WTC11 (cell line): ENCODE results near the gene ATP5PB. TPM values are rescaled to one million over a fixed set of nuclear protein-coding genes. Genes with fewer than 3 reads are reported as not detected.
A peak's percentile ranks its signal among the peaks of the same experiment; 100 is the strongest.

Experiments
- ATAC-seq: fragments of 200-7000 bp; cut with Tn5 transposase; 2 replicates; pipeline ENCODE4 v1.10.0; 2021; ENCODE audit warnings: mild to moderate bottlenecking, moderate library complexity
- CTCF ChIA-PET: fragments of 300-600 bp; sonication (Branson Sonifier 250); formaldehyde crosslinking; loops from one replicate; lab custom pipeline; 2021; ENCODE audit warnings: antibody characterized with exemption; lab: Charles Lee
- POLR2A ChIA-PET: fragments of 350-600 bp; sonication (Branson Sonifier 250); formaldehyde crosslinking; loops from one replicate; lab custom pipeline; 2021; ENCODE audit warnings: antibody characterized with exemption; lab: Charles Lee
- DNase-seq: peaks from one replicate; pipeline ENCODE4 v3.0.0; 2021; ENCODE audit warnings: low spot score
- H3K27ac Mint-ChIP-seq: 2 replicates; pipeline ENCODE4 v1.8.0; 2021; ENCODE audit warnings: mixed read lengths
- H3K27me3 Mint-ChIP-seq: 2 replicates; pipeline ENCODE4 v1.8.0; 2021; ENCODE audit warnings: low read depth, mild to moderate bottlenecking, moderate library complexity, mixed read lengths
- H3K36me3 Mint-ChIP-seq: 2 replicates; pipeline ENCODE4 v1.8.0; 2021; ENCODE audit warnings: mixed read lengths
- H3K4me1 Mint-ChIP-seq: 2 replicates; pipeline ENCODE4 v1.8.0; 2022; ENCODE audit warnings: mixed read lengths
- H3K4me3 Mint-ChIP-seq: 2 replicates; pipeline ENCODE4 v1.8.0; 2021; ENCODE audit warnings: mild to moderate bottlenecking, moderate library complexity, mixed read lengths
- H3K9me3 Mint-ChIP-seq: 2 replicates; pipeline ENCODE4 v1.8.0; 2021; ENCODE audit warnings: mixed read lengths
- E2F1 ChIP-seq: sonication (generic); formaldehyde crosslinking; IDR thresholded peaks from 2 replicates; pipeline ENCODE4 v1.8.0; 2022; ENCODE audit warnings: mild to moderate bottlenecking, missing genetic modification reagents
- EMX1 ChIP-seq: fragments of 250-450 bp; sonication (Bioruptor Pico); IDR thresholded peaks from 2 replicates; pipeline ENCODE4 v1.8.0; 2021; ENCODE audit warnings: mild to moderate bottlenecking
- FOXK1 ChIP-seq: sonication (generic); formaldehyde crosslinking; IDR thresholded peaks from 2 replicates; pipeline ENCODE4 v1.8.0; 2022; ENCODE audit warnings: mild to moderate bottlenecking, moderate library complexity, missing genetic modification reagents
- GRHL2 ChIP-seq: fragments of 250-450 bp; sonication (Bioruptor Pico); IDR thresholded peaks from 2 replicates; pipeline ENCODE4 v1.8.0; 2022; ENCODE audit warnings: mild to moderate bottlenecking, moderate library complexity; ENCODE audit not compliant: insufficient replicate concordance, severe bottlenecking
- HMGA2 ChIP-seq: fragments of 250-450 bp; sonication (Bioruptor Pico); IDR thresholded peaks from 2 replicates; pipeline ENCODE4 v1.4.0; 2021; ENCODE audit warnings: mild to moderate bottlenecking, moderate library complexity
- HMGXB4 ChIP-seq: sonication (generic); formaldehyde crosslinking; IDR thresholded peaks from 2 replicates; pipeline ENCODE4 v1.8.1; 2023; ENCODE audit warnings: mild to moderate bottlenecking, moderate library complexity, missing genetic modification reagents
- MAX ChIP-seq: sonication (generic); formaldehyde crosslinking; IDR thresholded peaks from 2 replicates; pipeline ENCODE4 v1.8.0; 2022; ENCODE audit warnings: mild to moderate bottlenecking, missing genetic modification reagents
- MYBL2 ChIP-seq: sonication (generic); formaldehyde crosslinking; IDR thresholded peaks from 2 replicates; pipeline ENCODE4 v1.8.1; 2023; ENCODE audit warnings: mild to moderate bottlenecking, moderate library complexity, missing genetic modification reagents
- NFYB ChIP-seq: sonication (generic); formaldehyde crosslinking; conservative IDR thresholded peaks from 2 replicates; pipeline ENCODE4 v1.8.0; 2022; ENCODE audit warnings: low read depth, missing genetic modification reagents
- PRRX2 ChIP-seq: fragments of 250-450 bp; sonication (Bioruptor Pico); IDR thresholded peaks from 2 replicates; pipeline ENCODE4 v1.8.0; 2021; ENCODE audit warnings: mild to moderate bottlenecking
- SOX15 ChIP-seq: fragments of 250-450 bp; sonication (Bioruptor Pico); IDR thresholded peaks from 2 replicates; pipeline ENCODE4 v1.9.0; 2021; ENCODE audit warnings: mild to moderate bottlenecking
- SP1 ChIP-seq: sonication (generic); formaldehyde crosslinking; conservative IDR thresholded peaks from 2 replicates; pipeline ENCODE4 v1.8.1; 2022; ENCODE audit warnings: missing genetic modification reagents
- TEAD4 ChIP-seq: sonication (generic); formaldehyde crosslinking; IDR thresholded peaks from 2 replicates; pipeline ENCODE4 v1.8.0; 2022; ENCODE audit warnings: mild to moderate bottlenecking, missing genetic modification reagents
- ZBTB21 ChIP-seq: sonication (generic); formaldehyde crosslinking; IDR thresholded peaks from 2 replicates; pipeline ENCODE4 v1.8.1; 2023; ENCODE audit warnings: mild to moderate bottlenecking, missing genetic modification reagents, borderline replicate concordance
- ZNF121 ChIP-seq: sonication (generic); formaldehyde crosslinking; IDR thresholded peaks from 2 replicates; pipeline ENCODE4 v1.8.0; 2023; ENCODE audit warnings: missing genetic modification reagents
- ZSCAN18 ChIP-seq: fragments of 250-450 bp; sonication (Bioruptor Pico); IDR thresholded peaks from 2 replicates; pipeline ENCODE4 v2.1.2; 2022; ENCODE audit warnings: mild to moderate bottlenecking, moderate library complexity
- total RNA-seq: library from RNA; stranded (reverse); gene quantifications from 3 replicates; pipeline ENCODE4 v1.2.3, GENCODE V29; 2021
- TF ChIP-seq, protein P1 (sequence below): sonication (generic); formaldehyde crosslinking; IDR thresholded peaks from 2 replicates; pipeline ENCODE4 v1.8.0; 2023; ENCODE audit warnings: missing genetic modification reagents
- TF ChIP-seq, protein P2 (sequence below): sonication (generic); formaldehyde crosslinking; IDR thresholded peaks from 2 replicates; pipeline ENCODE4 v1.8.1; 2022; ENCODE audit warnings: mild to moderate bottlenecking, moderate library complexity, missing genetic modification reagents
- TF ChIP-seq, protein P3 (sequence below): fragments of 250-450 bp; sonication (Bioruptor Pico); IDR thresholded peaks from 2 replicates; pipeline ENCODE4 v1.9.0; 2021; ENCODE audit warnings: mild to moderate bottlenecking, borderline replicate concordance

ATP5PB gene
- total RNA-seq, 1 experiment from 2014 or later: 284 TPM

DNA sequence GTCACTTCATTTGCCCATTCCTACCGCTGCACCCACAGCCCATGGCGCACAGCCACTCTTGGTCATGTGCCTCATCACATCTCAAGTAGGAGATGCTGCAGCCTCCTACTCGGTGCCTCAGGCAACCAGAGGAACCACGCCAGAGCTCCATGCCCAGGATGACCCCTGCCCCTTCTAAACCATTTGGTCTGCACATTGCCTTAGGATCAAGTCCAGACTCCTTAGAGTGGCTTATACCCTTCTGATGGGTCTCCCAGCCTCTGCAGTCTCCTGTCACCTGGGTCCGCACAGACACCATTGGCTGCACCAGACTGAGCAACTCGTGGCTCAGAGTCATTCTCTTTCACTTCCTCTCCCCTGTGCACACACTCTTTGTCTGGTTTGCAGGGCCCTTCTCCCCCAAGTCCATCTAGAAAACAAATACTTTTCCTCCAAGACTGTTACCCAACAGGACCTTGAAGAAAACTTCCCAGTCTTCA lies 56.4 kb downstream of the ATP5PB start (continued):
- no peak for TF ChIP-seq MYBL2 (CRISPR knock-in tag)
- no peak for TF ChIP-seq GRHL2 (CRISPR knock-in tag)
- no peak for TF ChIP-seq PRRX2 (CRISPR knock-in tag)
- TF ChIP-seq ZSCAN18 (CRISPR knock-in tag): no peak
- no peak for TF ChIP-seq ZNF121 (CRISPR knock-in tag)
- TF ChIP-seq, protein P1, sequence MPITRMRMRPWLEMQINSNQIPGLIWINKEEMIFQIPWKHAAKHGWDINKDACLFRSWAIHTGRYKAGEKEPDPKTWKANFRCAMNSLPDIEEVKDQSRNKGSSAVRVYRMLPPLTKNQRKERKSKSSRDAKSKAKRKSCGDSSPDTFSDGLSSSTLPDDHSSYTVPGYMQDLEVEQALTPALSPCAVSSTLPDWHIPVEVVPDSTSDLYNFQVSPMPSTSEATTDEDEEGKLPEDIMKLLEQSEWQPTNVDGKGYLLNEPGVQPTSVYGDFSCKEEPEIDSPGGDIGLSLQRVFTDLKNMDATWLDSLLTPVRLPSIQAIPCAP (CRISPR knock-in tag): no peak
- TF ChIP-seq, all 79 proteins: peak for 0

- TF ChIP-seq ZBTB21 (CRISPR knock-in tag) (no peak), E2F1 (CRISPR knock-in tag) (no peak), EMX1 (no peak), HMGXB4 (CRISPR knock-in tag) (no peak), FOXK1 (no peak), TEAD4 (CRISPR knock-in tag) (no peak)
- TF ChIP-seq, protein P1 (CRISPR knock-in tag): no peak
- DNase-seq: no peak
- ATAC-seq: no peak
- no peaks in the 10 kb centered on the region for H3K9me3 Mint-ChIP-seq
- H3K27me3 Mint-ChIP-seq: no peaks in the 10 kb centered on the region
- POLR2A ChIA-PET: interaction anchor here (0.7 to 1.6 kb wide), 2 partner anchors 132 to 248 kb away, joined by 3 to 7 read pairs; no protein-coding TSS in a partner anchor
- no peaks in the 10 kb centered on the region for H3K36me3 Mint-ChIP-seq
- no peak overlapping the region for H3K4me3 Mint-ChIP-seq
- no peak overlapping the region for H3K27ac Mint-ChIP-seq
- H3K4me1 Mint-ChIP-seq: peaks cover 7% of the 10 kb centered on the region
- CTCF ChIA-PET: interaction anchor here (1.1 to 3.5 kb wide), 16 partner anchors 10 to 542 kb away, joined by 3 to 71 read pairs (median 14); partner anchors contain the start of genes ATP5PB, RAP1A and WDR77
These were observed 57.3 kb downstream of the ATP5PB start for GRCh38 chr1:111506561-111506960.

DNA sequence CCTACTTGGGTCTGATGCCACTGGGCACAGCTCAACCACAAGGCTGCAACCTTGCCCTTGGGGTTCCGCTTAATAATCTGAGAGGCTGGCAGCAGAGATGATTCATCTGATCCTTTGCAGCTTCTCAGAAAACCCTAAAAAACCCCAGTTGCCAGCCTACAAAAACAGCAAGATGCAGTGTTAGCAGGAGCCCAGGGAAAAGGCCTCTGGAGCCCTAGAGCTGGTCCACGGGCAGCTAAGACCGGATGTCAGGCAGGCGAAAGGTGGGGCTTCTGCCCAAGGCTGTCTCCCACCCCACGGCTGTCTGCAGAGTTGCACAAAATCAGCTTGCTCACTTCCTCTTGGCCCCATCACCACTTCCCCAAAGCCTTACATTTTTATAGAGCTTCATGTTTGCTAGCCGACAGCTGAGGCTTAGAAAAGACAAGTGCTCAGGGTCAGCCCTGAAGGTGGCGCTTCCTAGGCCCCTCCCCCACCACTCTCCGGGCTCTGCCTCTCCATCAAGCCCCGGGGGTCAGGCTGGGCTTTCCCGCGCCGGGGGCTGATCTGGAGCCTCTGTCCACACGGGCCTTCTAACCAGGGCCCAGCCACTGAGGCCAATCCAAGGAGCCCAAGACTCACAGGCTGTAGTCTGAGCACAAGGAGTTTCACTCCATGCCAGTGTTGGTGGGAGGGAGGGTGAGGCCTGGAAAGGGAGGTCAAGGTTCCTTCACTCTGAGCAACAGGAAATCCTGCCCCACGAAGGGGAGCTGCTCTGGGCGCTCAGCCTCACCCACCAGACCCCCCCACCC lies 58.3 kb downstream of the ATP5PB start:
- H3K27ac Mint-ChIP-seq: peak overlapping the region; percentile 50; the same call in 1 of the 2 replicates
- POLR2A ChIA-PET: interaction anchor here (0.9 to 2.1 kb wide), 6 partner anchors 9 to 247 kb away, joined by 3 to 7 read pairs (median 6); partner anchors contain the start of gene RAP1A
- TF ChIP-seq HMGA2 (CRISPR knock-in tag): no peak
- TF ChIP-seq, protein P2, sequence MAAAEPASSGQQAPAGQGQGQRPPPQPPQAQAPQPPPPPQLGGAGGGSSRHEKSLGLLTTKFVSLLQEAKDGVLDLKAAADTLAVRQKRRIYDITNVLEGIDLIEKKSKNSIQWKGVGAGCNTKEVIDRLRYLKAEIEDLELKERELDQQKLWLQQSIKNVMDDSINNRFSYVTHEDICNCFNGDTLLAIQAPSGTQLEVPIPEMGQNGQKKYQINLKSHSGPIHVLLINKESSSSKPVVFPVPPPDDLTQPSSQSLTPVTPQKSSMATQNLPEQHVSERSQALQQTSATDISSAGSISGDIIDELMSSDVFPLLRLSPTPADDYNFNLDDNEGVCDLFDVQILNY (CRISPR knock-in tag): peak; percentile 63; the same call in 1 of the 2 replicates
- no peak for TF ChIP-seq NFYB (CRISPR knock-in tag)
- no peak for TF ChIP-seq FOXK1
- no peak for TF ChIP-seq SP1
- peak; percentile 65; the same call in 1 of the 2 replicates for TF ChIP-seq MAX (CRISPR knock-in tag)
- TF ChIP-seq, protein P3, sequence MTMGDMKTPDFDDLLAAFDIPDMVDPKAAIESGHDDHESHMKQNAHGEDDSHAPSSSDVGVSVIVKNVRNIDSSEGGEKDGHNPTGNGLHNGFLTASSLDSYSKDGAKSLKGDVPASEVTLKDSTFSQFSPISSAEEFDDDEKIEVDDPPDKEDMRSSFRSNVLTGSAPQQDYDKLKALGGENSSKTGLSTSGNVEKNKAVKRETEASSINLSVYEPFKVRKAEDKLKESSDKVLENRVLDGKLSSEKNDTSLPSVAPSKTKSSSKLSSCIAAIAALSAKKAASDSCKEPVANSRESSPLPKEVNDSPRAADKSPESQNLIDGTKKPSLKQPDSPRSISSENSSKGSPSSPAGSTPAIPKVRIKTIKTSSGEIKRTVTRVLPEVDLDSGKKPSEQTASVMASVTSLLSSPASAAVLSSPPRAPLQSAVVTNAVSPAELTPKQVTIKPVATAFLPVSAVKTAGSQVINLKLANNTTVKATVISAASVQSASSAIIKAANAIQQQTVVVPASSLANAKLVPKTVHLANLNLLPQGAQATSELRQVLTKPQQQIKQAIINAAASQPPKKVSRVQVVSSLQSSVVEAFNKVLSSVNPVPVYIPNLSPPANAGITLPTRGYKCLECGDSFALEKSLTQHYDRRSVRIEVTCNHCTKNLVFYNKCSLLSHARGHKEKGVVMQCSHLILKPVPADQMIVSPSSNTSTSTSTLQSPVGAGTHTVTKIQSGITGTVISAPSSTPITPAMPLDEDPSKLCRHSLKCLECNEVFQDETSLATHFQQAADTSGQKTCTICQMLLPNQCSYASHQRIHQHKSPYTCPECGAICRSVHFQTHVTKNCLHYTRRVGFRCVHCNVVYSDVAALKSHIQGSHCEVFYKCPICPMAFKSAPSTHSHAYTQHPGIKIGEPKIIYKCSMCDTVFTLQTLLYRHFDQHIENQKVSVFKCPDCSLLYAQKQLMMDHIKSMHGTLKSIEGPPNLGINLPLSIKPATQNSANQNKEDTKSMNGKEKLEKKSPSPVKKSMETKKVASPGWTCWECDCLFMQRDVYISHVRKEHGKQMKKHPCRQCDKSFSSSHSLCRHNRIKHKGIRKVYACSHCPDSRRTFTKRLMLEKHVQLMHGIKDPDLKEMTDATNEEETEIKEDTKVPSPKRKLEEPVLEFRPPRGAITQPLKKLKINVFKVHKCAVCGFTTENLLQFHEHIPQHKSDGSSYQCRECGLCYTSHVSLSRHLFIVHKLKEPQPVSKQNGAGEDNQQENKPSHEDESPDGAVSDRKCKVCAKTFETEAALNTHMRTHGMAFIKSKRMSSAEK: no peak
- TF ChIP-seq SOX15: no peak

More for the DNA sequence above, 58.3 kb downstream of the ATP5PB start:
- H3K4me3 Mint-ChIP-seq: peak overlapping the region; percentile 63
- DNase-seq: peak; percentile 79
- no peaks in the 10 kb centered on the region for H3K36me3 Mint-ChIP-seq
- CTCF ChIA-PET: interaction anchor here (0.6 to 3.5 kb wide), 64 partner anchors 9 to 543 kb away, joined by 3 to 71 read pairs (median 6); partner anchors contain the start of genes ATP5PB, DDX20, INKA2 and RAP1A
- no peaks in the 10 kb centered on the region for H3K9me3 Mint-ChIP-seq
- peaks cover 7% of the 10 kb centered on the region for H3K4me1 Mint-ChIP-seq
- peak; percentile 88 for ATAC-seq
- no peaks in the 10 kb centered on the region for H3K27me3 Mint-ChIP-seq
